Rectal smooth muscle tissue (tissue), 1 donor: ENCODE measurements around the gene LATS2.

Source experiments
- H3K27ac ChIP-seq: one replicate; pipeline ENCODE4 v1.7.0; 2013; ENCODE audit warnings: low read depth, low read length, inconsistent platforms
- H3K27me3 ChIP-seq: one replicate; pipeline ENCODE4 v1.7.0; 2013; ENCODE audit warnings: low read length; ENCODE audit not compliant: control insufficient read depth, insufficient read depth
- H3K36me3 ChIP-seq: one replicate; pipeline ENCODE4 v1.7.0; 2013; ENCODE audit warnings: low read length; ENCODE audit not compliant: control insufficient read depth, insufficient read depth
- H3K4me1 ChIP-seq: one replicate; pipeline ENCODE4 v1.7.0; 2013; ENCODE audit warnings: low read length; ENCODE audit not compliant: control insufficient read depth, insufficient read depth
- H3K4me3 ChIP-seq: one replicate; pipeline ENCODE4 v1.7.0; 2013; ENCODE audit warnings: low read length
- H3K9ac ChIP-seq: one replicate; pipeline ENCODE4 v1.7.0; 2013; ENCODE audit warnings: low read length

LATS2 gene

GRCh38 chr13:21069561-21070004 lies 8.2 kb upstream of the LATS2 start:
- no peak overlapping the region for H3K9ac ChIP-seq
- H3K36me3 ChIP-seq = no peaks in the 10 kb centered on the region
- no peak overlapping the region for H3K4me3 ChIP-seq
- no peaks in the 10 kb centered on the region for H3K27me3 ChIP-seq
- H3K4me1 ChIP-seq = peaks cover under 1% of the 10 kb centered on the region
- peak overlapping the region; percentile 15 for H3K27ac ChIP-seq

GRCh38 chr13:21067848-21068247 lies 6.5 kb upstream of the LATS2 start:
- Histone ChIP-seq H3K36me3 (no peaks in the 10 kb centered on the region), H3K4me1 (no peaks in the 10 kb centered on the region), H3K9ac (no peak overlapping the region), H3K27ac (no peak overlapping the region), H3K27me3 (no peaks in the 10 kb centered on the region), H3K4me3 (no peak overlapping the region)

GRCh38 chr13:21066946-21067345 lies 5.6 kb upstream of the LATS2 start:
- Histone ChIP-seq H3K4me1 (no peaks in the 10 kb centered on the region), H3K27me3 (no peaks in the 10 kb centered on the region), H3K9ac (no peak overlapping the region), H3K27ac (no peak overlapping the region), H3K36me3 (no peaks in the 10 kb centered on the region), H3K4me3 (no peak overlapping the region)

GRCh38 chr13:21065686-21066085 lies 4.3 kb upstream of the LATS2 start:
- no peak overlapping the region for H3K4me3 ChIP-seq
- H3K4me1 ChIP-seq = no peaks in the 10 kb centered on the region
- H3K36me3 ChIP-seq = no peaks in the 10 kb centered on the region
- no peak overlapping the region for H3K9ac ChIP-seq
- H3K27ac ChIP-seq = no peak overlapping the region
- H3K27me3 ChIP-seq = no peaks in the 10 kb centered on the region

- H3K9ac ChIP-seq = no peak overlapping the region
- H3K4me3 ChIP-seq = no peak overlapping the region
- no peaks in the 10 kb centered on the region for H3K27me3 ChIP-seq
- peaks cover 7% of the 10 kb centered on the region for H3K4me1 ChIP-seq
- no peak overlapping the region for H3K27ac ChIP-seq
- H3K36me3 ChIP-seq = no peaks in the 10 kb centered on the region
These were observed 1.6 kb upstream of the LATS2 start for GRCh38 chr13:21063031-21063430.

- H3K27ac ChIP-seq = peak overlapping the region; percentile 99
- H3K4me3 ChIP-seq = peak overlapping the region; percentile 80
- no peaks in the 10 kb centered on the region for H3K27me3 ChIP-seq
- H3K36me3 ChIP-seq = no peaks in the 10 kb centered on the region
- peaks cover 17% of the 10 kb centered on the region for H3K4me1 ChIP-seq
- H3K9ac ChIP-seq = peak overlapping the region; percentile 24
These were observed 903 bp downstream of the LATS2 start for GRCh38 chr13:21060338-21061028.

- Histone ChIP-seq H3K9ac (peak overlapping the region; percentile 12), H3K4me1 (peaks cover 21% of the 10 kb centered on the region), H3K4me3 (peak overlapping the region; percentile 80)
These were observed 1.6 kb downstream of the LATS2 start for GRCh38 chr13:21059641-21060337.

GRCh38 chr13:21058361-21058760 lies 3.0 kb downstream of the LATS2 start:
- Histone ChIP-seq H3K36me3 (no peaks in the 10 kb centered on the region), H3K9ac (no peak overlapping the region), H3K4me1 (peaks cover 25% of the 10 kb centered on the region), H3K27me3 (no peaks in the 10 kb centered on the region), H3K27ac (no peak overlapping the region), H3K4me3 (no peak overlapping the region)

More at GRCh38 chr13:21059641-21060337, 1.6 kb downstream of the LATS2 start:
- H3K27me3 ChIP-seq = no peaks in the 10 kb centered on the region
- no peaks in the 10 kb centered on the region for H3K36me3 ChIP-seq
- H3K27ac ChIP-seq = peak overlapping the region; percentile 99

GRCh38 chr13:21055511-21056045 lies 5.8 kb downstream of the LATS2 start:
- no peak overlapping the region for H3K4me3 ChIP-seq
- H3K36me3 ChIP-seq = no peaks in the 10 kb centered on the region
- peaks cover 25% of the 10 kb centered on the region for H3K4me1 ChIP-seq
- H3K27ac ChIP-seq = no peak overlapping the region
- H3K27me3 ChIP-seq = no peaks in the 10 kb centered on the region
- H3K9ac ChIP-seq = no peak overlapping the region

GRCh38 chr13:21055016-21055415 lies 6.4 kb downstream of the LATS2 start:
- no peaks in the 10 kb centered on the region for H3K27me3 ChIP-seq
- H3K4me1 ChIP-seq = peaks cover 25% of the 10 kb centered on the region
- H3K36me3 ChIP-seq = no peaks in the 10 kb centered on the region
- H3K27ac ChIP-seq = peak overlapping the region; percentile 25
- no peak overlapping the region for H3K4me3 ChIP-seq
- H3K9ac ChIP-seq = no peak overlapping the region

DNA sequence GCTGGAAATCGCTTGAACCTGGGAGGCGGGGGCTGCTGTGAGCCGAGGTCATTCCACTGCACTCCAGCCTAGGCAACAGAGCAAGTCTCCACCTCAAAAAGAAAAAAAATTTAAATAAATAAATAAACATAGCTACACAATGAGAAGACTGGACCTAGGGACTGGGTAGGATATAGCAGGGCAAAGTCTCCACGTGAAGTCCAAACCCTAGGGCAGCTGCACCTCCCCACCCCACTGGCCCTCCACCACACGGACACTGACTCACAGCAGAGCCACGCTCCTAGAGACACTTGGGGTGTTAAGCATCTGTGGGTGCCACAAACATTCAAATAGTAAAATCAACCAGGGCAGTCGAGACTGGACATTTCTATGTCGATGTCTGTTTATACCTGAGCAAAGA lies 7.1 kb downstream of the LATS2 start:
- Histone ChIP-seq H3K4me1 (peaks cover 18% of the 10 kb centered on the region), H3K4me3 (no peak overlapping the region), H3K27ac (no peak overlapping the region), H3K36me3 (no peaks in the 10 kb centered on the region), H3K9ac (no peak overlapping the region), H3K27me3 (no peaks in the 10 kb centered on the region)

GRCh38 chr13:21053231-21053630 lies 8.2 kb downstream of the LATS2 start:
- Histone ChIP-seq H3K4me1 (peaks cover 18% of the 10 kb centered on the region), H3K36me3 (no peaks in the 10 kb centered on the region), H3K27ac (no peak overlapping the region)

More at GRCh38 chr13:21053231-21053630, 8.2 kb downstream of the LATS2 start:
- Histone ChIP-seq H3K4me3 (no peak overlapping the region), H3K9ac (no peak overlapping the region), H3K27me3 (no peaks in the 10 kb centered on the region)
